ENCODE data around the gene ABCC10.
A peak's percentile ranks its signal among the peaks of the same experiment; 100 is the strongest.
"Not testable (repeated sequence)": the region's sequence is repeated elsewhere in the genome, so short reads cannot be mapped to it uniquely, and the experiment has no call there.

The ABCC10 gene, protein sequence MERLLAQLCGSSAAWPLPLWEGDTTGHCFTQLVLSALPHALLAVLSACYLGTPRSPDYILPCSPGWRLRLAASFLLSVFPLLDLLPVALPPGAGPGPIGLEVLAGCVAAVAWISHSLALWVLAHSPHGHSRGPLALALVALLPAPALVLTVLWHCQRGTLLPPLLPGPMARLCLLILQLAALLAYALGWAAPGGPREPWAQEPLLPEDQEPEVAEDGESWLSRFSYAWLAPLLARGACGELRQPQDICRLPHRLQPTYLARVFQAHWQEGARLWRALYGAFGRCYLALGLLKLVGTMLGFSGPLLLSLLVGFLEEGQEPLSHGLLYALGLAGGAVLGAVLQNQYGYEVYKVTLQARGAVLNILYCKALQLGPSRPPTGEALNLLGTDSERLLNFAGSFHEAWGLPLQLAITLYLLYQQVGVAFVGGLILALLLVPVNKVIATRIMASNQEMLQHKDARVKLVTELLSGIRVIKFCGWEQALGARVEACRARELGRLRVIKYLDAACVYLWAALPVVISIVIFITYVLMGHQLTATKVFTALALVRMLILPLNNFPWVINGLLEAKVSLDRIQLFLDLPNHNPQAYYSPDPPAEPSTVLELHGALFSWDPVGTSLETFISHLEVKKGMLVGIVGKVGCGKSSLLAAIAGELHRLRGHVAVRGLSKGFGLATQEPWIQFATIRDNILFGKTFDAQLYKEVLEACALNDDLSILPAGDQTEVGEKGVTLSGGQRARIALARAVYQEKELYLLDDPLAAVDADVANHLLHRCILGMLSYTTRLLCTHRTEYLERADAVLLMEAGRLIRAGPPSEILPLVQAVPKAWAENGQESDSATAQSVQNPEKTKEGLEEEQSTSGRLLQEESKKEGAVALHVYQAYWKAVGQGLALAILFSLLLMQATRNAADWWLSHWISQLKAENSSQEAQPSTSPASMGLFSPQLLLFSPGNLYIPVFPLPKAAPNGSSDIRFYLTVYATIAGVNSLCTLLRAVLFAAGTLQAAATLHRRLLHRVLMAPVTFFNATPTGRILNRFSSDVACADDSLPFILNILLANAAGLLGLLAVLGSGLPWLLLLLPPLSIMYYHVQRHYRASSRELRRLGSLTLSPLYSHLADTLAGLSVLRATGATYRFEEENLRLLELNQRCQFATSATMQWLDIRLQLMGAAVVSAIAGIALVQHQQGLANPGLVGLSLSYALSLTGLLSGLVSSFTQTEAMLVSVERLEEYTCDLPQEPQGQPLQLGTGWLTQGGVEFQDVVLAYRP (N-terminal part only)

DNA sequence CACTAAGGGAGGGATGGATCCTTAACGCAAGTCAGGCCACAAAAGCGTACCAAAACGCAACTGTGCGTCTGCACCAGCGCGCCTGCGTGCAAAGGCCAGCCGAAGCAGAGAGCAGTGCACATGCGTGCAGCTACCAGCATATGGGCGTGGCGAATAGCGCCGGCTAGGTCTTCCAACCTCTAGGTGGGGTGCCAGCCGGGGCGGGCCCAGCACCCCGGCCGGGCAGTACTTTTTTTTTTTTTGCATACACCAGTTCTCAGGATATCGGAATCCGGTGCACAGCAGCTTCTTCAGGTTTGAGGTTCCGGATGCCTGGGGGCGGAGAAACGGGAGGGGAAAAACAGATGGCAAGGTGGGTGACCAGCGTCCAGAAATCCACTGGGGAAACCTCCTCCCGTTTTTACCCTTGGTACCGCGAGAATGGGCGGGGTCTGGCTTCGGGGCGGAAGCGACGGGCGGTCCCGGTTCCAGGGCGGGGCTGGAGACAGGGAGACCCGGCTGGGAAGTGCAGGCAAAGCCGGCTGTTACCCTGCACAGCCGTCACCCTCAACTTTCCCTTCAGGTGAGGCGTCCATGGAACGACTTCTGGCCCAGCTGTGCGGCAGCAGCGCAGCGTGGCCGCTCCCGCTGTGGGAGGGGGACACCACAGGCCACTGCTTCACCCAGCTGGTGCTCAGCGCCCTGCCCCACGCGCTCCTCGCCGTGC is at the start of gene ABCC10:
Gene ABCC10, plus strand, starts transcription at position 136 of the 706 bp plus-strand sequence. Its CDS starts 438 bp downstream, at position 574.
- Mint-ChIP-seq H3K27me3 (no peaks in the 10 kb centered on the region), H3K4me3 (peak within 1 kb of the TSS; percentile 95), H3K4me1 (ENCODE audit: low read depth) (peaks cover 21% of the 10 kb centered on the region), H3K36me3 (peaks cover 3% of the 10 kb centered on the region), H3K9me3 (ENCODE audit: low read depth) (no peaks in the 10 kb centered on the region), H3K27ac (peak within 1 kb of the TSS; percentile 94)

DNA sequence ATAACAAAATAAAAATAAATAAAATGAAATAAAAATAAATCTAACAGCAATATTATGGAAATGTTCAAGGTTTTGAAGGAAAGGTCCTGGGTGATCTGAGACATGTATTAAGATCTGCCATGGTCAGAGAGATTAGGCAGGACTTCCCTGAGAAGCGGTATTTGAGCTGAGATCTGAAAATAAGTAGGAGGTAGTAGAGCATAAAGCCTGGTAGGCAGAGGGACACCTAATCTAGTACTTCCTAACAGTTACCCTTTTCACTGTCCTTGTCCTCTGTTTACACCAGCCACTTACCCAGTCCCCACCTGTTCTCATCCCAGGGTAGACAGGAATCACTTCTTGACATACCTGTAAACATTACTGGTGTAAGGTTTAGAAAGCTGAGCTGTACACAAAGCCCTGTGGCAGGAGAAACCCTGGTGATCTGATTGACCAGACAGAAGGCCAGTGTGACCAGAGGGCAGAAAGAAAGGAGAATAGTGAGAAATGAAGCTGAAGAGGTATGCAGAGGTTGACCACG is 49.6 kb upstream of the ABCC10 start:
- Mint-ChIP-seq H3K9me3 (ENCODE audit: low read depth) (no peaks in the 10 kb centered on the region), H3K4me1 (ENCODE audit: low read depth) (peaks cover 30% of the 10 kb centered on the region), H3K27me3 (no peaks in the 10 kb centered on the region), H3K4me3 (no peak overlapping the region), H3K27ac (no peak overlapping the region), H3K36me3 (no peaks in the 10 kb centered on the region)

DNA sequence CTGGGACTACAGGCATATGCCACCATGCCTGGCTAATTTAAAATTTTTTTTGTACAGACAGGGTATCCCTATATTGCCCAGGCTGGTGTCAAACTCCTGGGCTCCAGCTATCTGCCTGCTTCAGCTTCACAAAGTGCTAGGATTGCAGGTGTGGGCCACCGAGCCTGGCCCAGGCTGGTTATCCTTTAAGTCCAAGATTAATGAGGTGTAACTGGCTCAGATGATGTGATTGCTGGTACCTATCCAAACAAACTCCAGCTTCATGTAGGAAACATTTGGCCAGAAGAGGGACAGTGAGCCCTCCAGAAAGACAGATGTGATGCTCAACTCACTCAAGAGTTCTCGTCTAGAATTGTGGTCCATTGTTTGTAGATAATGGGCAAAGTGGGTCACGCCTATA is 48.7 kb upstream of the ABCC10 start:
- Mint-ChIP-seq H3K9me3 (ENCODE audit: low read depth) (no peaks in the 10 kb centered on the region), H3K4me3 (no peak overlapping the region), H3K4me1 (ENCODE audit: low read depth) (peaks cover 38% of the 10 kb centered on the region), H3K36me3 (no peaks in the 10 kb centered on the region), H3K27ac (no peak overlapping the region), H3K27me3 (no peaks in the 10 kb centered on the region)

DNA sequence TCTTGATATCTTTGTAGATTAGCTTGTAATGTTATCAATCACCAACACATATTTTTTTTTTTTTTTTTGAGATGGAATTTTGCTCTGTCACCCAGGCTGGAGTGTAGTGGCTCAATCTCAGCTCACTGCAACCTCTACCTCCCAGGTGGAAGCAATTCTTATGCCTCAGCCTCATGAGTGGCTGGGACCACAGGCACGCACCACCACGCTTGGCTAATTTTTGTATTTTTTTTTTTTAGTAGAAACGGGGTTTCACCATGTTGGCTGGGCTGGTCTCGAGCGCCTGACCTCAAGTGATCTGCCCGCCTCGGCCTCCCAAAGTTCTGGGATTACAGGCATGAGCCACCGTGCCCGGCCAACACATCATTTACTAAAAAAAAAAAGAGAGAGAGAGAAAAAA is 46.5 kb upstream of the ABCC10 start:
- H3K36me3 Mint-ChIP-seq; H3K9me3 Mint-ChIP-seq (ENCODE audit: low read depth); H3K27ac Mint-ChIP-seq; H3K4me3 Mint-ChIP-seq; H3K27me3 Mint-ChIP-seq: not testable (repeated sequence)
- peaks cover 60% of the 10 kb centered on the region for H3K4me1 Mint-ChIP-seq (ENCODE audit: low read depth)

DNA sequence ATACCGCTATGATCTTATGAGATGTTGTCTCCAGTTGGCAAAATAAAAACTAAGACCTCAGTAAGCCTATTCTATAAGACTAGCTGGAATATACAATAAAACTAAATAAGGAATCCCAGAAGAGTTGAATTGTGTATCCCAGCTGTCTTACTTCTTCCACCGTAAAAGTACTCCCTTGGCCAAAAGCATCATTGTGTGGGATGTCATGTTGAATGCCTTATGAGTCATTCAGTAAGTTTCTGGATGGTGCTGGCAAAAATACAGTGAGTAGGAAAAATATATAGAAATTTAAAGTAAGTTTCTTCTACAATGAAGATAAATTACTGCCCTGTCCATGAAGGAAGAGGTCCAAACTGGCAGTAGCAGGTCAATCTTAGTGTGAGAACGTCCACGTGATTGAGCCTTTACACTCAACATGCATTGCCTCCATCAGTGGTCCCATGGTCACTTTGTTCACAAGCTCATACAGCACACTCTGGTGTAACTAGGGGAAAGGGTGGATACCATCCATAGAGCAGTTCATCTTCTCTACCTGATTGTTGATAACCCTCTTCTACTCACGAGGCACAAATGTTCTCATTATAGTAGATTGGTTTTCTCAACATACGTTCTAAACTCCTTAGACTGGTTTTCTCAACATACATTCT is 44.2 kb upstream of the ABCC10 start:
- Mint-ChIP-seq H3K4me3 (peak overlapping the region; percentile 69), H3K27ac (peak overlapping the region; percentile 91), H3K4me1 (ENCODE audit: low read depth) (peaks cover 60% of the 10 kb centered on the region), H3K36me3 (no peaks in the 10 kb centered on the region), H3K27me3 (no peaks in the 10 kb centered on the region), H3K9me3 (ENCODE audit: low read depth) (no peaks in the 10 kb centered on the region)

DNA sequence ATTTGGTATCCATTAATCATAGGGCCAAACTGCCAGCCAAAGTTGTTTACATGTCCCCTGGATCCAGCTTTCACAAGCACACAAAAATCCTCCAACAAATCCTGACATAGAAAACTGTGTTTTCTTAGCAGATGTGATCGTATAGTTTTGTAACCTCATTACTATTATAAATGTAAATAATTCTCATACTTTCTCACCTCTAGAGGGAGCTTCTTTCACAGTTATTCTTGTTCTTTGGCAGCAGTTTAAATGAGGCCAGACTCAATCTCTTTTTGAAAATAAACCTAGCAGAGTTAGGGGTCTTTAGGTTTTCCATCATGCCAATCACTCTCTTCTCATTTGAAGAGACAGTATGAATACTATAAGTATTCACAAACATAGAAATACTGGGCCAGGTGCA is 40.8 kb upstream of the ABCC10 start:
- Mint-ChIP-seq H3K27ac (no peak overlapping the region), H3K4me1 (ENCODE audit: low read depth) (peaks cover 67% of the 10 kb centered on the region), H3K36me3 (no peaks in the 10 kb centered on the region), H3K27me3 (no peaks in the 10 kb centered on the region), H3K4me3 (no peak overlapping the region), H3K9me3 (ENCODE audit: low read depth) (no peaks in the 10 kb centered on the region)

DNA sequence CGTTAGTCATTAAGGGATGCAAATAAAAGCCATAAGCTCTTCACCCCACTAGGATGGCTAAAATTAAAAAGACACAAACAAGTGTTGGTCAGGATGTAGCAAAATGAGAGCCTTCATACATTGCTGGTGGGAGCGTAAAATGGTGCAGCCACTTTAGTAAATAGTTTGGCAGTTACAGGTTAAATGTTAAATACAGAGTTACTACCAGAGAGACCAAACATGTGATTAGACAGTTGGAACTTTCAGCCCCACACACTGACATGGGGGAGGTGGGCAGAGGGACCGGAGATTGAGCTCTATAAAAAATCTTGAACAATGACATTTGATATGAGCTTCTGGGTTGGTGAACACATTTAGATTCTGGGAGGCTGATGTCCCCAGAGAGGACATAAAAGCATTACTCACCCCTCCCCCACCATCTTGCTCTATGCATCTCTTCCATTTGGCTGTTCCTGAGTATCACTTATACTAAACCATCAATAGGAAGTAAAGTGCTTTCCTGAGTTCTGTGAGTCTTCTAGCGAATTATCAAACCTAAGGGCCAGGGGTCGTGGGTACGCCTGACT is 37.5 kb upstream of the ABCC10 start:
- no peaks in the 10 kb centered on the region for H3K9me3 Mint-ChIP-seq (ENCODE audit: low read depth)
- H3K27me3 Mint-ChIP-seq: no peaks in the 10 kb centered on the region
- no peaks in the 10 kb centered on the region for H3K36me3 Mint-ChIP-seq
- no peak overlapping the region for H3K27ac Mint-ChIP-seq
- peaks cover 53% of the 10 kb centered on the region for H3K4me1 Mint-ChIP-seq (ENCODE audit: low read depth)
- no peak overlapping the region for H3K4me3 Mint-ChIP-seq

DNA sequence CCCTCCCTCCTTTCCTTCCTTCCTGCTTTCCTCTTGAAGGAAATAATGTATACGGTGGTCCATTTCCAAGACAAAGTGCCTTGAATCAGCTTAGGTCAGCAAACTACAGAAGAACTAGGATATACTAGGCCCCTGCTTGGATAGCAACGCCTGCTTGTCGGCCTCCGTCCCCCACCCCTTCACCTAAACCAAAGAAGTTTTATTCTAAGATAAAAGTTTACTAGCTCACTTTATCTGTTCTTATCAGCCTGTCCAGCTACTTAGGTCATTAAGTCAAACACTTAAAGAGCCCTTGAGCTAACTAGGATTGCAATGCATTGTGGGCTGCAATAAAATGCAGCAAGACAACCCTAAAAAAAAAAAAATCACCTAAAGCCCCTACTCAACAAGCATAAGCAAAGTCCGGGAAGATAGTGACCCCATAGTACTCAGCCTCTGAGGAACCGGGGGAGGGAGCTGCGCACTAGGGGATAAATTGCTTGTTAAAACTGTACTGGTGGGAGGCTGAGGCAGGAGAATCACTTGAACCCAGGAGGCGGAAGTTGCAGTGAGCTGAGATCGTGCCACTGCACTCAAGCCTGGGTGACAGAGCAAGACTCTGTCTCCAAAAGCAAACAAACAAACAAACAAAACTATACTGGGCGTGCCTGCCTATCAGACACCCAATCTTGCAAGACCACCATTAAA is 36.4 kb upstream of the ABCC10 start:
- Mint-ChIP-seq H3K4me1 (ENCODE audit: low read depth) (peaks cover 43% of the 10 kb centered on the region), H3K4me3 (peak overlapping the region; percentile 59)
- H3K27me3 Mint-ChIP-seq; H3K9me3 Mint-ChIP-seq (ENCODE audit: low read depth); H3K27ac Mint-ChIP-seq; H3K36me3 Mint-ChIP-seq: not testable (repeated sequence)

DNA sequence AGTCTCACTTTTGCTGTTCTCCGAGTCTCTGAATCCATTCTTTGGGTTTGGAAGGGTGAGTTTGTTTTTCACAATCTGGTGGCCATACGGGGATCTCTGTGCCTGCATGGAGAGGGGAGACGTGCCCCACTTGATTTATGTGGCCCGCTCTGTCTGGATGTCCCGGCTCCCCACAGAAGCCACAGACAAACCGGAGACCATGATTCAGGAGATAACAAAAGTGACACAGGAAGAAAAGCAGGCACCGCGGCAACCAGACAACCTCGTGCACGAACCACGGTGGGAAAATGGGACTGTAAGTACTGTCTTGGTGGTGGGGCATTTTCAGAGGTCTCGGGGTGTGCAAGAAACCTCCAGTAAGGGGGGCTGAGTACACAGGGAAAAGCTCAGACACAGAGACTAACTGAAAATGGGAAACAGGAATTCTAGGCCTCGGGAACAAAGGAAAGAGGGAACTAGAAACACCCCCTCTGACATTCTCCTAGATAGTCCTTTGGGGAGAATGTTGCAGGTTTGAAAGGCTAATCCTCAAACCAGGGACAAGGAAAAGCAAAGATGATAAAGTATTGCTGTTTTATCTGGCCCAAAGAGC is 35.8 kb upstream of the ABCC10 start:
- Mint-ChIP-seq H3K27ac (no peak overlapping the region), H3K36me3 (no peaks in the 10 kb centered on the region), H3K4me1 (ENCODE audit: low read depth) (peaks cover 39% of the 10 kb centered on the region), H3K4me3 (peak overlapping the region; percentile 59), H3K9me3 (ENCODE audit: low read depth) (no peaks in the 10 kb centered on the region), H3K27me3 (no peaks in the 10 kb centered on the region)

DNA sequence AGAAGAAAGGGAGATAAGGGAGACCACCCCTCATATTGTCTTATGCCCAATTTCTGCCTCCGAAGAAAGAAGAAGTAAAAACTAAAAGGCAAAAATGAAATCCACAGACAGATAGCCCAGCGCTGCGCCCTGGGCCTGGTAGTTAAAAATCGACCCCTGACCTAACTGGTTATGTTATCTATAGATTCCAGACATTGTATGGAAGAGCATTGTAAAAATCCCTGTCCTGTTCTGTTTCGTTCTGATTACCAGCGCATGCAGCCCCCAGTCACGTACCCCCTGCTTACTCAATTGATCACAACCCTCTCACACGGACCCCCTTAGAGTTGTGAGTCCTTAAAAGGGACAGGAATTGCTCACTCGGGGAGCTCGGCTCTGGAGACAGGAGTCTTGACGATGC is 34.2 kb upstream of the ABCC10 start:
- not testable (repeated sequence) for H3K27ac Mint-ChIP-seq; H3K9me3 Mint-ChIP-seq (ENCODE audit: low read depth); H3K36me3 Mint-ChIP-seq; H3K27me3 Mint-ChIP-seq
- H3K4me1 Mint-ChIP-seq (ENCODE audit: low read depth): peaks cover 40% of the 10 kb centered on the region
- peak overlapping the region; percentile 3 for H3K4me3 Mint-ChIP-seq

DNA sequence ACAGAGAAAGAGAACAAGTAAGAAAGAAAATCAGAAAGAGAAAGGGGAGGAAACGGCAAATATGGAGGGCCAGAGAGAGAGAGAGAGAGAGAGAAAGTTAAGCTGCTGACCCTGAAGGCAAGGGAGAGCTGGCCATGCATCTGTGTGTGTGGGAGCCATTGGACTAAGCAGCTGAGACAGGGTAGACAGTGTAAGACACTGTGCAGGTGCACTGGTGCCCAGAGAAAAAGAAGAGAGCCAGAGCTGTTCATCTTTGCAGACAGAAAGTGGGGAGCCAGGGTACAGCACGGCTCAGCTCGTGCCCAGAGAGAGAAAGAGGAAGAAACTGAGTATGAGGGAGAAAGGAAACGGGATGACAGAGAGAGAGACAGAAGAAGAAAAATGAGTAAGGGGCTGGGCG is 33.7 kb upstream of the ABCC10 start:
- Mint-ChIP-seq H3K9me3 (ENCODE audit: low read depth) (no peaks in the 10 kb centered on the region), H3K4me3 (peak overlapping the region; percentile 3), H3K27ac (no peak overlapping the region), H3K4me1 (ENCODE audit: low read depth) (peaks cover 40% of the 10 kb centered on the region), H3K36me3 (no peaks in the 10 kb centered on the region), H3K27me3 (no peaks in the 10 kb centered on the region)

DNA sequence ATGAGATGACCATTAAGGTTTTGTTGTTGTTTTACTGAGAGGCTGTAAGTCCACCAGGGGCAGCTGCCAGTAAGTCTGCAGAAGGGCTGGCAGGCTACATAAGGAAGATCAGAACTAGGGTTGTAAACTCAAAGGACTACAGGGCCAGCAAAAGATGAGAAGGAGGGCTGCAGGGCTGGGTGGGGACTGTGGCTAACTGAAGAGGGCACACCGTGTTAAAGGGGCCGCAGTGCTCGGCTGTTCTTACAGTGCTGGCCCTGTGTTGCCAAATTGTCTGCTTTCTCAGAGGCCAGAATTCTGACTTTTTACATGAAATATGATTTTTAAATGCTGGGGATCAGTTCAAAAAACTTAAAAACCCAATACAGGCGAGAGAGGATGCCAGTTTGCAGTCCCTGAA is 32.4 kb upstream of the ABCC10 start:
- no peaks in the 10 kb centered on the region for H3K36me3 Mint-ChIP-seq
- no peak overlapping the region for H3K4me3 Mint-ChIP-seq
- no peaks in the 10 kb centered on the region for H3K27me3 Mint-ChIP-seq
- H3K27ac Mint-ChIP-seq: no peak overlapping the region
- H3K4me1 Mint-ChIP-seq (ENCODE audit: low read depth): peaks cover 35% of the 10 kb centered on the region
- H3K9me3 Mint-ChIP-seq (ENCODE audit: low read depth): no peaks in the 10 kb centered on the region

DNA sequence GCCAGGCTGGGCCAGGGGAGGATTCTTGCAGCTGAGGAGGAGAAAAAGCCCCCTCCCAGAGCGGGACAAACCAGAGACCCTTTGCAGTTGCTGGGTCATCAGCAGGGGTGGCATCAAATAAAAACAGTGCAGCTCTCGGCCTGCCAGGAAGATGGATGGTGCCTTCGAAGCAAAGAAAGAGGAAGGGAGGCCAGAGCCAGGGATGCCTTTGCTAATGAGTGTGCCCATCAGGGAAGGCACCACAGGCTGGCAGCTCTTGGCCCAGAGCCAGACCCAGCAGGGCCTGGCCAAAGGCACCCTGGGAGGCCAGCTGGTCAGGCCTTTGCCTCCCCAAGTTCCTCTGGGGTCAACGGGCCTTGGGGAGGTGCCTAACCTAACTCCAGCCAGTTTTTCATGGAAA is 31.6 kb upstream of the ABCC10 start:
- Mint-ChIP-seq H3K4me1 (ENCODE audit: low read depth) (peaks cover 28% of the 10 kb centered on the region), H3K36me3 (no peaks in the 10 kb centered on the region), H3K9me3 (ENCODE audit: low read depth) (no peaks in the 10 kb centered on the region), H3K4me3 (no peak overlapping the region), H3K27ac (no peak overlapping the region), H3K27me3 (no peaks in the 10 kb centered on the region)

Data from activated naive CD8-positive, alpha-beta T cell (primary cell).